MM.1S (cell line): ENCODE data around the gene RPS6KA2.

ENCODE experiments used
- DNase-seq: peaks from one replicate; pipeline ENCODE4 v3.0.0-alpha.2; 2015
- H2AFZ ChIP-seq: fragments of 300-600 bp; sonication (generic); 2 replicates; pipeline ENCODE4 v1.6.0; 2016; ENCODE audit warnings: antibody characterized with exemption, low read length
- H3F3A ChIP-seq: fragments of 300-600 bp; sonication (generic); 2 replicates; pipeline ENCODE4 v1.6.1; 2016; ENCODE audit warnings: mild to moderate bottlenecking, antibody characterized with exemption, low read length, moderate library complexity, mixed read lengths; ENCODE audit not compliant: insufficient read depth
- H3K27ac ChIP-seq: fragments of 300-600 bp; sonication (generic); 2 replicates; pipeline ENCODE4 v1.5.1; 2016; ENCODE audit warnings: mild to moderate bottlenecking, low read length
- H3K27me3 ChIP-seq: fragments of 300-600 bp; sonication (generic); replicated peaks from 2 replicates; pipeline ENCODE4 v1.6.0; 2016; ENCODE audit warnings: low read length; ENCODE audit not compliant: insufficient read depth
- H3K36me3 ChIP-seq: fragments of 300-600 bp; sonication (generic); replicated peaks from 2 replicates; pipeline ENCODE4 v1.6.1; 2016; ENCODE audit warnings: mild to moderate bottlenecking, low read length, mixed read lengths; ENCODE audit not compliant: insufficient read depth
- H3K4me1 ChIP-seq: fragments of 300-600 bp; sonication (generic); 2 replicates; pipeline ENCODE4 v1.6.1; 2016; ENCODE audit warnings: low read length, mixed read lengths
- H3K4me2 ChIP-seq: fragments of 300-600 bp; sonication (generic); 2 replicates; pipeline ENCODE4 v1.6.0; 2016; ENCODE audit warnings: low read depth, low read length
- H3K4me3 ChIP-seq: fragments of 300-600 bp; sonication (generic); 2 replicates; pipeline ENCODE4 v1.5.1; 2016; ENCODE audit warnings: low read length, mixed read lengths
- H3K79me2 ChIP-seq: fragments of 300-600 bp; sonication (generic); 2 replicates; pipeline ENCODE4 v1.6.1; 2016; ENCODE audit warnings: mixed run types, low read length, mixed read lengths
- H3K9ac ChIP-seq: fragments of 300-600 bp; sonication (generic); 2 replicates; pipeline ENCODE4 v1.6.1; 2016; ENCODE audit warnings: low read length, mixed read lengths
- H3K9me2 ChIP-seq: fragments of 300-600 bp; sonication (generic); replicated peaks from 2 replicates; pipeline ENCODE4 v1.6.1; 2016; ENCODE audit warnings: mild to moderate bottlenecking, low read length, mixed read lengths; ENCODE audit not compliant: insufficient read depth
- H3K9me3 ChIP-seq: fragments of 300-600 bp; sonication (generic); replicated peaks from 2 replicates; pipeline ENCODE4 v1.6.1; 2016; ENCODE audit warnings: mild to moderate bottlenecking, low read length, mixed read lengths; ENCODE audit not compliant: insufficient read depth
- H4K20me1 ChIP-seq: fragments of 300-600 bp; sonication (generic); 2 replicates; pipeline ENCODE4 v1.6.1; 2016; ENCODE audit warnings: mild to moderate bottlenecking, low read length, moderate library complexity, mixed read lengths; ENCODE audit not compliant: insufficient read depth
- EZH2 ChIP-seq: fragments of 300-600 bp; sonication (generic); optimal IDR thresholded peaks from 2 replicates; pipeline ENCODE3; 2017; ENCODE audit warnings: low read depth, mild to moderate bottlenecking, antibody characterized with exemption, low read length, mixed read lengths
- EZH2phosphoT487 ChIP-seq: fragments of 300-600 bp; sonication (generic); IDR thresholded peaks from 2 replicates; pipeline ENCODE4 v1.6.1; 2018; ENCODE audit warnings: antibody characterized with exemption, low read length
- TF ChIP-seq, protein P1 (sequence below): fragments of 300-600 bp; sonication (generic); IDR thresholded peaks from 2 replicates; pipeline ENCODE4 v1.5.1; 2016; ENCODE audit warnings: antibody characterized with exemption, low read length, mixed read lengths

The RPS6KA2 gene

DNA sequence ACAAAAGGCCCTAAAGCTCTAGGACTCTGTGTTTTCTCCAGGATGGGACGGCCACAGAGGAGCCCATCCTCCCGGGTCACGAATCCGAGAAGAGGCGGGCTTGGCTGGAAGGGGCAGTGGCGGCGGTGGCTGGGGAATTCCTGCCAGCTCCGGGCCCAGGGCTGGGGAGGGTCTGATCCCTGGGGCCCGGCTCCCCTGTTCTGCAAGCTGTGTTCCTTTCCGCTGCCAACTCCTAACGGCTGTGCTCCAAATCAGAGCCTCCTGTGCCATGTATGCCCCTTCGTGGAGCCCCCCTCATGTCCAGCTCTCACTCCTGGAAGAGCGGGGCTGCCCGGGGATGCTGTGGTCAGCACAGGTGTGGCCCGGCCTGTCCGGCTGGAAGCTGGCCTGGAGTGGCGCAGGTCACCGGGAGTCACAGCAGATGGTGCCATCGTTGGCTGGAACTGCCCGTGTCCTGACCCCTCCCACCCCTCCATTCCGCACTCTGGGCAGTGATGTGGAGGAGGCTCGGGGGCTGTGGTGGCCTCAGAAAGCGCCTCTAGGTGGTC lies 156.1 kb downstream of the RPS6KA2 start:
- Histone ChIP-seq H3K9me3 (no peaks in the 10 kb centered on the region), H3K27me3 (no peaks in the 10 kb centered on the region), H3K27ac (no peak overlapping the region), H3K9me2 (no peaks in the 10 kb centered on the region), H3K79me2 (no peaks in the 10 kb centered on the region), H3K4me3 (no peak overlapping the region), H2AFZ (no peak overlapping the region), H3K36me3 (no peaks in the 10 kb centered on the region), H3F3A (no peaks in the 10 kb centered on the region), H3K4me1 (no peaks in the 10 kb centered on the region), H4K20me1 (no peaks in the 10 kb centered on the region), H3K9ac (no peak overlapping the region), H3K4me2 (no peak overlapping the region)
- TF ChIP-seq EZH2 (no peak), EZH2phosphoT487 (no peak)
- TF ChIP-seq, protein P1, sequence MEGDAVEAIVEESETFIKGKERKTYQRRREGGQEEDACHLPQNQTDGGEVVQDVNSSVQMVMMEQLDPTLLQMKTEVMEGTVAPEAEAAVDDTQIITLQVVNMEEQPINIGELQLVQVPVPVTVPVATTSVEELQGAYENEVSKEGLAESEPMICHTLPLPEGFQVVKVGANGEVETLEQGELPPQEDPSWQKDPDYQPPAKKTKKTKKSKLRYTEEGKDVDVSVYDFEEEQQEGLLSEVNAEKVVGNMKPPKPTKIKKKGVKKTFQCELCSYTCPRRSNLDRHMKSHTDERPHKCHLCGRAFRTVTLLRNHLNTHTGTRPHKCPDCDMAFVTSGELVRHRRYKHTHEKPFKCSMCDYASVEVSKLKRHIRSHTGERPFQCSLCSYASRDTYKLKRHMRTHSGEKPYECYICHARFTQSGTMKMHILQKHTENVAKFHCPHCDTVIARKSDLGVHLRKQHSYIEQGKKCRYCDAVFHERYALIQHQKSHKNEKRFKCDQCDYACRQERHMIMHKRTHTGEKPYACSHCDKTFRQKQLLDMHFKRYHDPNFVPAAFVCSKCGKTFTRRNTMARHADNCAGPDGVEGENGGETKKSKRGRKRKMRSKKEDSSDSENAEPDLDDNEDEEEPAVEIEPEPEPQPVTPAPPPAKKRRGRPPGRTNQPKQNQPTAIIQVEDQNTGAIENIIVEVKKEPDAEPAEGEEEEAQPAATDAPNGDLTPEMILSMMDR, result no peak
- no peak for DNase-seq

- Histone ChIP-seq H3K4me3 (no peak overlapping the region), H3K27me3 (no peaks in the 10 kb centered on the region), H3F3A (no peaks in the 10 kb centered on the region), H3K4me1 (no peaks in the 10 kb centered on the region), H2AFZ (no peak overlapping the region), H4K20me1 (no peaks in the 10 kb centered on the region), H3K9me3 (no peaks in the 10 kb centered on the region), H3K9ac (no peak overlapping the region), H3K36me3 (no peaks in the 10 kb centered on the region), H3K79me2 (no peaks in the 10 kb centered on the region), H3K9me2 (no peaks in the 10 kb centered on the region), H3K27ac (no peak overlapping the region), H3K4me2 (no peak overlapping the region)
- TF ChIP-seq, protein P1, result no peak
- TF ChIP-seq EZH2 (no peak), EZH2phosphoT487 (no peak)
- no peak for DNase-seq
Measured at GRCh38 chr6:166470029-166470862, 156.8 kb downstream of the RPS6KA2 start.

- no peaks in the 10 kb centered on the region for H3K9me3 ChIP-seq
- H2AFZ ChIP-seq, result no peak overlapping the region
- no peaks in the 10 kb centered on the region for H3K27me3 ChIP-seq
- H3F3A ChIP-seq, result no peaks in the 10 kb centered on the region
- TF ChIP-seq, protein P1, result no peak
- TF ChIP-seq EZH2phosphoT487, result no peak
- no peak for TF ChIP-seq EZH2
- H3K36me3 ChIP-seq, result no peaks in the 10 kb centered on the region
- H3K9me2 ChIP-seq, result no peaks in the 10 kb centered on the region
- no peak overlapping the region for H3K9ac ChIP-seq
- H3K4me1 ChIP-seq, result no peaks in the 10 kb centered on the region
- no peak overlapping the region for H3K27ac ChIP-seq
- H3K4me2 ChIP-seq, result no peak overlapping the region
- no peak overlapping the region for H3K4me3 ChIP-seq
- H4K20me1 ChIP-seq, result no peaks in the 10 kb centered on the region
- no peak for DNase-seq
- no peaks in the 10 kb centered on the region for H3K79me2 ChIP-seq
Measured at GRCh38 chr6:166469426-166469961, 157.6 kb downstream of the RPS6KA2 start.
